PC-3 (cell line): ENCODE measurements around the gene GJD3.

ENCODE experiments used
- EZH2phosphoT487 ChIP-seq: fragments of 300-600 bp; sonication (generic); IDR thresholded peaks from 2 replicates; pipeline ENCODE4 v1.6.1; 2018; ENCODE audit warnings: mild to moderate bottlenecking, antibody characterized with exemption, low read length, borderline replicate concordance
- TF ChIP-seq, protein P1 (sequence below): fragments of 300-600 bp; sonication (generic); conservative IDR thresholded peaks from 2 replicates; pipeline ENCODE4 v1.5.1; 2017; ENCODE audit warnings: antibody characterized with exemption, low read depth, mild to moderate bottlenecking, low read length

DNA sequence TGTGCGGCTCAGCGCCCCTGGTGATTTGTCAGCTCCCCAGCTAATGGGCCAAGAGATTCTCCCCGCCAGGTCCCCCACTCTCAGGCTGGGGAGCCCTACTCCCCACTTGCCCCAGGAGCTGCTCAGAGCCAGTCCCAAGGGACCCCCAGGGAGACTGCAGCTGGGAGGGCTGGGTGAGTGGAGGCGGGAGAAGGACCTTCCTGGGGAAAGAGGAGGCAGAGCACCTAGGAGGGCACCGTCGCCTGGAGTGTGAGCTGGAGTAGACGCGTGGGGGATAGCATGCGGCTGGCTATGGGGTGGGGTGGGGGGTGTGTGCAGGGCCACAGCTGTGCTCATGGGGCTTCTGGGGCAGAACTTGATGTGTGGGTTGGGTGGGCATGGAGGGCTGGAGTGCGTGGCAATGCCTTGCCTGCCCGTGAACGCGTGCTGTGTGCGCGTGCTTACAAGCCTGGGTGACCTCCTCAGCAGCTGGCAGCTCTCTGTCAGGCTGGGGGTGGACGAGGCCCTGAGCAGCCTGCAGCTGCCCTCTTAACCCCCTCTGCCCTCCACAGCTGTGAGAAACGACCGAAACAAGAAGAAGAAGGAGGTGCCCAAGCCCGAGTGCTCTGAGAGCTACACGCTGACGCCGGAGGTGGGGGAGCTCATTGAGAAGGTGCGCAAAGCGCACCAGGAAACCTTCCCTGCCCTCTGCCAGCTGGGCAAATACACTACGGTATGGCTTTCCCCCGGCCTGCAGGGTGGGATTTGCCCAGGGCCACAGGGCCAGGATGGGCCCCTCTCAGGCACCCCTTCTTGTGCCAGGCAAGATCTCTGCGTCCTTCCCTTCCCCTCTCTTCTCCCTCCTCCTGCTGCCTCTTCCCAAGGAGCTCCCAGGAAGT, 12.9 kb downstream of the GJD3 start:
- TF ChIP-seq, protein P1, sequence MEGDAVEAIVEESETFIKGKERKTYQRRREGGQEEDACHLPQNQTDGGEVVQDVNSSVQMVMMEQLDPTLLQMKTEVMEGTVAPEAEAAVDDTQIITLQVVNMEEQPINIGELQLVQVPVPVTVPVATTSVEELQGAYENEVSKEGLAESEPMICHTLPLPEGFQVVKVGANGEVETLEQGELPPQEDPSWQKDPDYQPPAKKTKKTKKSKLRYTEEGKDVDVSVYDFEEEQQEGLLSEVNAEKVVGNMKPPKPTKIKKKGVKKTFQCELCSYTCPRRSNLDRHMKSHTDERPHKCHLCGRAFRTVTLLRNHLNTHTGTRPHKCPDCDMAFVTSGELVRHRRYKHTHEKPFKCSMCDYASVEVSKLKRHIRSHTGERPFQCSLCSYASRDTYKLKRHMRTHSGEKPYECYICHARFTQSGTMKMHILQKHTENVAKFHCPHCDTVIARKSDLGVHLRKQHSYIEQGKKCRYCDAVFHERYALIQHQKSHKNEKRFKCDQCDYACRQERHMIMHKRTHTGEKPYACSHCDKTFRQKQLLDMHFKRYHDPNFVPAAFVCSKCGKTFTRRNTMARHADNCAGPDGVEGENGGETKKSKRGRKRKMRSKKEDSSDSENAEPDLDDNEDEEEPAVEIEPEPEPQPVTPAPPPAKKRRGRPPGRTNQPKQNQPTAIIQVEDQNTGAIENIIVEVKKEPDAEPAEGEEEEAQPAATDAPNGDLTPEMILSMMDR: no peak
- no peak for TF ChIP-seq EZH2phosphoT487
